ENCODE data around the gene WDR82. TPM values are rescaled to one million over a fixed set of nuclear protein-coding genes. Genes with fewer than 3 reads are reported as not detected.

WDR82 gene
- total RNA-seq, 3 donors from 2014 or later (not counting 1 experiment from before 2014, with no cell fraction given): 108 to 131 (median 109) TPM

- Mint-ChIP-seq H3K27me3 (ENCODE audit: low read depth in 2 of 2) (no peaks in the 10 kb centered on the region), H3K4me3 (no peak overlapping the region), H3K4me1 (no peaks in the 10 kb centered on the region), H3K36me3 (peaks cover 24% of the 10 kb centered on the region), H3K27ac (no peak overlapping the region), H3K9me3 (no peaks in the 10 kb centered on the region)
- Histone ChIP-seq H3K27ac (ENCODE audit: low read length) (no peak overlapping the region), H3K4me1 (ENCODE audit: control insufficient read depth, insufficient read depth, low read length) (no peaks in the 10 kb centered on the region), H3K9me3 (ENCODE audit: control insufficient read depth, insufficient read depth, low read length) (no peaks in the 10 kb centered on the region), H3K27me3 (ENCODE audit: control insufficient read depth, insufficient read depth, low read length) (no peaks in the 10 kb centered on the region), H3K36me3 (ENCODE audit: control insufficient read depth, insufficient read depth, low read length) (peaks cover 92% of the 10 kb centered on the region), H3K4me3 (ENCODE audit: low read length) (no peak overlapping the region)
- intact Hi-C loops (cut with micrococcal nuclease): no loop called here
- DNase-seq: no peak
- ATAC-seq: no peak
- TF ChIP-seq CTCF (IDR thresholded peaks at IDR 0.05): no peak
Measured at GRCh38 chr3:52210037-52210436, 68.4 kb downstream of the WDR82 start.

- H3K27me3 Mint-ChIP-seq (ENCODE audit: low read depth in 2 of 2): no peaks in the 10 kb centered on the region
- Histone ChIP-seq H3K27me3 (ENCODE audit: control insufficient read depth, insufficient read depth, low read length) (no peaks in the 10 kb centered on the region), H3K27ac (ENCODE audit: low read length) (no peak overlapping the region), H3K4me3 (ENCODE audit: low read length) (no peak overlapping the region), H3K36me3 (ENCODE audit: control insufficient read depth, insufficient read depth, low read length) (peaks cover 92% of the 10 kb centered on the region), H3K4me1 (ENCODE audit: control insufficient read depth, insufficient read depth, low read length) (no peaks in the 10 kb centered on the region), H3K9me3 (ENCODE audit: control insufficient read depth, insufficient read depth, low read length) (no peaks in the 10 kb centered on the region)
- no peak for TF ChIP-seq CTCF (IDR thresholded peaks at IDR 0.05)
- no peak overlapping the region for H3K4me3 Mint-ChIP-seq
- H3K27ac Mint-ChIP-seq: no peak overlapping the region
- WGBS (ENCODE audit: insufficient coverage): 100% methylated on average over 3 of the region's 4 CpGs
- H3K36me3 Mint-ChIP-seq: peaks cover 27% of the 10 kb centered on the region
- H3K9me3 Mint-ChIP-seq: no peaks in the 10 kb centered on the region
- intact Hi-C loops (cut with micrococcal nuclease): no loop called here
- ATAC-seq (no peak), DNase-seq (no peak)
- H3K4me1 Mint-ChIP-seq: peaks cover 0 to 4% of the 10 kb centered on the region in 2 donors
Measured at GRCh38 chr3:52208556-52208955, 69.9 kb downstream of the WDR82 start.

- H3K36me3 Mint-ChIP-seq: peaks cover 28% of the 10 kb centered on the region
- peaks cover 0 to 9% of the 10 kb centered on the region in 2 donors for H3K4me1 Mint-ChIP-seq
- DNase-seq (no peak), ATAC-seq (no peak)
- 97% methylated on average over 6 of the region's 6 CpGs for WGBS (ENCODE audit: insufficient coverage)
- Histone ChIP-seq H3K9me3 (ENCODE audit: control insufficient read depth, insufficient read depth, low read length) (no peaks in the 10 kb centered on the region), H3K4me1 (ENCODE audit: control insufficient read depth, insufficient read depth, low read length) (peaks cover 8% of the 10 kb centered on the region), H3K4me3 (ENCODE audit: low read length) (no peak overlapping the region), H3K36me3 (ENCODE audit: control insufficient read depth, insufficient read depth, low read length) (peaks cover 88% of the 10 kb centered on the region), H3K27me3 (ENCODE audit: control insufficient read depth, insufficient read depth, low read length) (no peaks in the 10 kb centered on the region), H3K27ac (ENCODE audit: low read length) (no peak overlapping the region)
- H3K9me3 Mint-ChIP-seq: no peaks in the 10 kb centered on the region
- no peak for TF ChIP-seq CTCF (IDR thresholded peaks at IDR 0.05)
- H3K27ac Mint-ChIP-seq: no peak overlapping the region
- no peaks in the 10 kb centered on the region for H3K27me3 Mint-ChIP-seq (ENCODE audit: low read depth in 2 of 2)
- intact Hi-C loops (cut with micrococcal nuclease): no loop called here
- H3K4me3 Mint-ChIP-seq: no peak overlapping the region
Measured at GRCh38 chr3:52205727-52206372, 72.6 kb downstream of the WDR82 start.

Other genes with a start within 250 kb of the WDR82 start
- gene DUSP7, start 222.1 kb downstream of the WDR82 start, total RNA-seq: 10 to 100 TPM in 2 of 3 donors, 1 to 10 TPM in 1; 8.7 to 17.4 (median 11.6) TPM
- 1 to 10 TPM; 1.3 to 2.6 (median 2.4) TPM for gene POC1A, start 124.2 kb downstream of the WDR82 start, total RNA-seq
- gene ALAS1, start 80.5 kb downstream of the WDR82 start, total RNA-seq: 10 to 100 TPM; 17.0 to 34.5 (median 33.4) TPM
- under 1 TPM in 2 of 3 donors, not detected in 1; 0.20 to 0.21 TPM for gene TLR9, start 53.0 kb downstream of the WDR82 start, total RNA-seq
- 10 to 100 TPM; 49.2 to 76.6 (median 52.0) TPM for gene TWF2, start 39.5 kb downstream of the WDR82 start, total RNA-seq
- 10 to 100 TPM; 66.0 to 83.7 (median 77.8) TPM for gene PPM1M, start 32.9 kb downstream of the WDR82 start, total RNA-seq
- gene GLYCTK, start 9.2 kb upstream of the WDR82 start, total RNA-seq: 10 to 100 TPM; 43.3 to 60.8 (median 45.2) TPM
- 10 to 100 TPM; 72.3 to 81.7 (median 74.2) TPM for gene DNAH1, start 37.7 kb upstream of the WDR82 start, total RNA-seq
- 100 to 1,000 TPM; 141 to 154 (median 145) TPM for gene BAP1, start 131.4 kb upstream of the WDR82 start, total RNA-seq
- gene PHF7, start 132.0 kb upstream of the WDR82 start, total RNA-seq: 10 to 100 TPM; 10.9 to 13.5 (median 13.5) TPM
- gene SEMA3G, start 166.5 kb upstream of the WDR82 start, total RNA-seq: under 1 TPM in 2 of 3 donors, not detected in 1; 0.07 to 0.55 TPM
- gene TNNC1, start 175.4 kb upstream of the WDR82 start, total RNA-seq: 1 to 10 TPM in 2 of 3 donors, not detected in 1; 1.1 to 1.2 TPM
- gene NISCH, start 177.0 kb upstream of the WDR82 start, total RNA-seq: 100 to 1,000 TPM; 162 to 191 (median 175) TPM
- gene STAB1, start 216.7 kb upstream of the WDR82 start, total RNA-seq: 10 to 100 TPM in 1 of 3 donors, 1 to 10 TPM in 2; 1.8 to 26.5 (median 5.9) TPM

Data from natural killer cell (primary cell).